Stimulated activated CD4-positive, alpha-beta T cell treated with anti-CD3 and anti-CD28 coated beads, TNF-alpha, amount 100 ng/mL, for 48 hours (primary cell): ENCODE data around the gene FUS.
"Not testable (repeated sequence)": the region's sequence is repeated elsewhere in the genome, so short reads cannot be mapped to it uniquely, and the experiment has no call there.

Source experiments
- DNase-seq, 3 donors: peaks; one replicate each; pipeline ENCODE4 v3.0.0-alpha.2; 2020; ENCODE audit warnings: low read depth in 3 of 3

The FUS gene

GRCh38 chr16:31186930-31187807 lies 7.2 kb downstream of the FUS start:
- no peak for DNase-seq

GRCh38 chr16:31187808-31188189 lies 7.9 kb downstream of the FUS start:
- no peak for DNase-seq

GRCh38 chr16:31188450-31189411 lies 8.8 kb downstream of the FUS start:
- no peak for DNase-seq

- no peak for DNase-seq
Measured at GRCh38 chr16:31189412-31189778, 9.5 kb downstream of the FUS start.

- no peak for DNase-seq
Measured at GRCh38 chr16:31190061-31190460, 10.1 kb downstream of the FUS start.

- DNase-seq = no peak
Measured at GRCh38 chr16:31190818-31191444, 11.0 kb downstream of the FUS start.

GRCh38 chr16:31191697-31192428 lies 11.9 kb downstream of the FUS start:
- DNase-seq = no peak

GRCh38 chr16:31192856-31193642 lies 13.1 kb downstream of the FUS start:
- DNase-seq = no peak

- DNase-seq = no peak
Measured at GRCh38 chr16:31193874-31194273, 13.9 kb downstream of the FUS start.

- no peak for DNase-seq
Measured at GRCh38 chr16:31194898-31195297, 15.0 kb downstream of the FUS start.

GRCh38 chr16:31195861-31196260 lies 15.9 kb downstream of the FUS start:
- DNase-seq = not testable (repeated sequence)

GRCh38 chr16:31196324-31197088 lies 16.6 kb downstream of the FUS start:
- DNase-seq = no peak

- DNase-seq = no peak
Measured at GRCh38 chr16:31198207-31198882, 18.4 kb downstream of the FUS start.

- no peak for DNase-seq
Measured at GRCh38 chr16:31199430-31200041, 19.6 kb downstream of the FUS start.

- not testable (repeated sequence) for DNase-seq
Measured at GRCh38 chr16:31200111-31200510, 20.2 kb downstream of the FUS start.

- peak in 1 of 3 donors; percentile 38 for DNase-seq
Measured at GRCh38 chr16:31200821-31201568, 21.1 kb downstream of the FUS start.

GRCh38 chr16:31201582-31202413 lies 21.9 kb downstream of the FUS start:
- DNase-seq = no peak
